SK-N-SH (cell line): ENCODE results near the gene PSMD6. TPM values are rescaled to one million over a fixed set of nuclear protein-coding genes. Genes with fewer than 3 reads are reported as not detected.

Experiments
- CTCF ChIA-PET: fragments of 300-600, 350-600 bp; formaldehyde crosslinking; extraction: SDS; loops from one replicate; lab custom pipeline; 2021; lab: Yijun Ruan, JAX
- POLR2A ChIA-PET: fragments of 350-600 bp; sonication (Branson Sonifier 250); formaldehyde crosslinking; extraction: SDS; loops from one replicate; lab custom pipeline; 2020; ENCODE audit warnings: antibody characterized with exemption, inconsistent platforms; lab: Yijun Ruan, JAX
- DNase-seq: peaks from one replicate; pipeline ENCODE4 v3.0.0; 2012
- H2AFZ ChIP-seq: fragments of 200-600 bp; sonication (generic); 2 replicates; pipeline ENCODE4 v1.8.1; 2016; ENCODE audit warnings: antibody characterized with exemption, mild to moderate bottlenecking, low read depth
- H3F3A ChIP-seq: fragments of 200-600 bp; sonication (generic); replicated peaks from 2 replicates; pipeline ENCODE3; 2016; ENCODE audit warnings: antibody characterized with exemption, mild to moderate bottlenecking; ENCODE audit not compliant: insufficient read depth
- H3K27ac ChIP-seq, 2 experiments: fragments of 200-500 bp in 1 of 2; fragments of 200-600 bp in 1 of 2; sonication (Bioruptor generic) in 1 of 2; sonication (generic), shearing (Covaris generic) in 1 of 2; 2 replicates each; pipeline versions ENCODE4 v1.5.1 to v1.6.1; 2014 to 2016; ENCODE audit warnings: low read depth in 2 of 2, inconsistent platforms in 1 of 2, low read length in 1 of 2, mild to moderate bottlenecking in 1 of 2, mixed read lengths in 1 of 2
- H3K27me3 ChIP-seq: fragments of 200-600 bp; sonication (generic), shearing (Covaris generic); 2 replicates; pipeline ENCODE4 v1.6.1; 2016; ENCODE audit warnings: mixed run types; ENCODE audit not compliant: insufficient read depth
- H3K36me3 ChIP-seq, 2 experiments: fragments of 200-500 bp in 1 of 2; fragments of 200-600 bp in 1 of 2; sonication (Bioruptor generic) in 1 of 2; sonication (generic) in 1 of 2; replicated peaks in 1 of 2; 2 replicates each; pipeline versions ENCODE3 to v1.5.1; 2014 to 2016; ENCODE audit warnings: low read length in 1 of 2, mild to moderate bottlenecking in 1 of 2; ENCODE audit not compliant: insufficient read depth in 2 of 2, control insufficient read depth in 1 of 2
- H3K4me1 ChIP-seq, 2 experiments: fragments of 200-500 bp in 1 of 2; fragments of 200-600 bp in 1 of 2; sonication (Bioruptor generic) in 1 of 2; sonication (generic), shearing (Covaris generic) in 1 of 2; 2 replicates each; pipeline versions ENCODE4 v1.5.1 to v1.6.1; 2014 to 2016; ENCODE audit warnings: low read depth in 1 of 2, low read length in 1 of 2, mixed run types in 1 of 2; ENCODE audit not compliant: insufficient read depth in 2 of 2, control insufficient read depth in 1 of 2
- H3K4me2 ChIP-seq: fragments of 200-600 bp; sonication (generic), shearing (Covaris generic); 2 replicates; pipeline ENCODE4 v1.6.1; 2017; ENCODE audit warnings: mixed run types
- H3K4me3 ChIP-seq, 2 experiments: fragments of 200-500 bp in 1 of 2; fragments of 200-600 bp in 1 of 2; sonication (Bioruptor generic) in 1 of 2; sonication (generic), shearing (Covaris generic) in 1 of 2; 2 replicates each; pipeline versions ENCODE4 v1.5.1 to v1.8.1; 2014 to 2016; ENCODE audit warnings: low read depth in 2 of 2, inconsistent platforms in 1 of 2, low read length in 1 of 2, mild to moderate bottlenecking in 1 of 2, mixed read lengths in 1 of 2, moderate library complexity in 1 of 2
- H3K79me2 ChIP-seq: fragments of 200-600 bp; sonication (generic); 2 replicates; pipeline ENCODE4 v1.8.1; 2017; ENCODE audit warnings: mild to moderate bottlenecking; ENCODE audit not compliant: insufficient read depth
- H3K9ac ChIP-seq: fragments of 200-600 bp; sonication (generic); 2 replicates; pipeline ENCODE4 v1.6.1; 2017; ENCODE audit warnings: mixed run types
- H3K9me2 ChIP-seq: fragments of 200-600 bp; sonication (generic); 2 replicates; pipeline ENCODE4 v1.6.1; 2017; ENCODE audit warnings: mixed run types
- H3K9me3 ChIP-seq: fragments of 200-600 bp; sonication (generic); 2 replicates; pipeline ENCODE4 v1.6.1; 2017; ENCODE audit warnings: mixed run types, mild to moderate bottlenecking, moderate library complexity
- H4K20me1 ChIP-seq: fragments of 200-600 bp; sonication (generic); 2 replicates; pipeline ENCODE4 v1.6.1; 2017; ENCODE audit warnings: mild to moderate bottlenecking, mixed run types; ENCODE audit not compliant: insufficient read depth
- EZH2phosphoT487 ChIP-seq: fragments of 200-600 bp; sonication (generic); IDR thresholded peaks from 2 replicates; pipeline ENCODE4 v1.6.1; 2017; ENCODE audit warnings: low read depth, mixed run types, mild to moderate bottlenecking, antibody characterized with exemption, moderate library complexity, borderline replicate concordance
- FOXM1 ChIP-seq: IDR thresholded peaks from 2 replicates; pipeline ENCODE4 v1.4.0; 2012; ENCODE audit warnings: low read depth, mild to moderate bottlenecking
- GATA2 ChIP-seq: sonication (generic); formaldehyde crosslinking; IDR thresholded peaks from 2 replicates; pipeline ENCODE4 v1.5.0; 2020; ENCODE audit warnings: mild to moderate bottlenecking, missing genetic modification reagents
- JUND ChIP-seq: IDR thresholded peaks from 2 replicates; pipeline ENCODE4 v1.4.0; 2012
- NRF1 ChIP-seq: IDR thresholded peaks from 2 replicates; pipeline ENCODE4 v1.6.1; 2012; ENCODE audit warnings: low read depth, mild to moderate bottlenecking, low read length
- POLR2AphosphoS5 ChIP-seq: IDR thresholded peaks from 2 replicates; pipeline ENCODE4 v1.6.1; 2012; ENCODE audit warnings: low read depth, low read length
- RAD21 ChIP-seq: IDR thresholded peaks from 2 replicates; pipeline ENCODE4 v1.6.1; 2012; ENCODE audit warnings: mild to moderate bottlenecking, low read length
- RCOR1 ChIP-seq: fragments of 150-350 bp; IDR thresholded peaks from 2 replicates; pipeline ENCODE4 v1.6.1; 2017; ENCODE audit warnings: antibody characterized with exemption, low read length
- REST ChIP-seq: IDR thresholded peaks from 2 replicates; pipeline ENCODE4 v1.6.1; 2012; ENCODE audit warnings: mild to moderate bottlenecking, low read depth, low read length, moderate library complexity
- YY1 ChIP-seq: IDR thresholded peaks from 2 replicates; pipeline ENCODE4 v1.4.0; 2012; ENCODE audit warnings: low read depth, mild to moderate bottlenecking
- ZBTB33 ChIP-seq: IDR thresholded peaks from 2 replicates; pipeline ENCODE4 v1.4.0; 2012; ENCODE audit warnings: low read depth, borderline replicate concordance
- WGBS: methylation state at CpG from one replicate; pipeline ENCODE4 v1.1.6; 2017; ENCODE audit warnings: low lambda C conversion rate; 5-methylcytosine and 5-hydroxymethylcytosine counted together
- polyA plus RNA-seq, 3 experiments: library from polyadenylated mRNA; depleted of rRNA; stranded (reverse); fragments of >200 nt; gene quantifications; 2 replicates each; pipeline ENCODE4 v1.2.3, GENCODE V29; 2012
- TF ChIP-seq, protein P1 (sequence below): IDR thresholded peaks from 2 replicates; pipeline ENCODE4 v1.4.0; 2012; ENCODE audit warnings: low read depth, borderline replicate concordance
- TF ChIP-seq, protein P2 (sequence below): IDR thresholded peaks from 2 replicates; pipeline ENCODE4; 2012
- TF ChIP-seq, protein P3 (sequence below): IDR thresholded peaks from 2 replicates; pipeline ENCODE4 v1.4.0; 2012; ENCODE audit warnings: low read depth

PSMD6 gene
- polyA plus RNA-seq, 1 of the 3 experiments (the other 2 are of a cell fraction) = 90.3 TPM

DNA sequence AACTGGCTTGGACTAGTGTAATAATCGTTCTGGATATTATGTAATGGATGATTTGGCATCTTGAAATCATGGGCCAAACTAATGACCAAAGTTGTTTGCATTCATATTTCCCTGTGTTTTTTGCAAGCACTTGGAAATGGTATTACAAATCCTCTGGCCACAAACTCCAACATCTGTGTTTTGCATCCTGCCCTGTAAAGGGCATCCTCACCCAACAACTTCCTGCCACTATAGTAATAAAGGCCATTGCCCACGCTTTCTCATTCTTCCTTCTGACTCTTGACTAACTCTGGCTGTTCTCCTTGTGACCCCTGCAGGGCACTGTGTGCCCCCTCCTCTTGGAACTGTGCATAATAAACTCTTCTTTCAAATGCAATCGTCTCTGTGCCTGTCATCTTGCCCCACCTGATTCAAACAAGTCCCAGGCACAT lies 25.4 kb upstream of the PSMD6 start:
- H2AFZ ChIP-seq = peak overlapping the region; percentile 42; the same call in 1 of the 2 replicates
- no peak overlapping the region for H3K4me2 ChIP-seq
- no peaks in the 10 kb centered on the region for H3F3A ChIP-seq
- no peaks in the 10 kb centered on the region for H3K27me3 ChIP-seq
- H3K27ac ChIP-seq = no peak overlapping the region
- ChIA-PET CTCF (interaction anchor here (3.0 kb wide), 1 partner anchor 18 kb away, joined by 10 read pairs; no protein-coding TSS in a partner anchor), POLR2A (no interaction called here)
- no peak overlapping the region for H3K4me3 ChIP-seq
- no peaks in the 10 kb centered on the region for H3K79me2 ChIP-seq
- peaks cover 0 to 3% of the 10 kb centered on the region in 2 experiments; a peak in 2 of 4 replicates for H3K4me1 ChIP-seq
- TF ChIP-seq NRF1 = no peak
- TF ChIP-seq REST = no peak
- TF ChIP-seq RAD21 = no peak
- TF ChIP-seq YY1 = no peak
- TF ChIP-seq ZBTB33 = no peak
- no peak for TF ChIP-seq JUND
- TF ChIP-seq, protein P1, sequence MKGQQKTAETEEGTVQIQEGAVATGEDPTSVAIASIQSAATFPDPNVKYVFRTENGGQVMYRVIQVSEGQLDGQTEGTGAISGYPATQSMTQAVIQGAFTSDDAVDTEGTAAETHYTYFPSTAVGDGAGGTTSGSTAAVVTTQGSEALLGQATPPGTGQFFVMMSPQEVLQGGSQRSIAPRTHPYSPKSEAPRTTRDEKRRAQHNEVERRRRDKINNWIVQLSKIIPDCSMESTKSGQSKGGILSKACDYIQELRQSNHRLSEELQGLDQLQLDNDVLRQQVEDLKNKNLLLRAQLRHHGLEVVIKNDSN = no peak
- TF ChIP-seq, protein P2, sequence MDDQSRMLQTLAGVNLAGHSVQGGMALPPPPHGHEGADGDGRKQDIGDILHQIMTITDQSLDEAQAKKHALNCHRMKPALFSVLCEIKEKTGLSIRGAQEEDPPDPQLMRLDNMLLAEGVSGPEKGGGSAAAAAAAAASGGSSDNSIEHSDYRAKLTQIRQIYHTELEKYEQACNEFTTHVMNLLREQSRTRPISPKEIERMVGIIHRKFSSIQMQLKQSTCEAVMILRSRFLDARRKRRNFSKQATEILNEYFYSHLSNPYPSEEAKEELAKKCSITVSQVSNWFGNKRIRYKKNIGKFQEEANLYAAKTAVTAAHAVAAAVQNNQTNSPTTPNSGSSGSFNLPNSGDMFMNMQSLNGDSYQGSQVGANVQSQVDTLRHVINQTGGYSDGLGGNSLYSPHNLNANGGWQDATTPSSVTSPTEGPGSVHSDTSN = no peak
- TF ChIP-seq FOXM1 = no peak
- no peak for TF ChIP-seq EZH2phosphoT487
- TF ChIP-seq POLR2AphosphoS5 = no peak
- TF ChIP-seq, protein P3, sequence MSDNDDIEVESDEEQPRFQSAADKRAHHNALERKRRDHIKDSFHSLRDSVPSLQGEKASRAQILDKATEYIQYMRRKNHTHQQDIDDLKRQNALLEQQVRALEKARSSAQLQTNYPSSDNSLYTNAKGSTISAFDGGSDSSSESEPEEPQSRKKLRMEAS = no peak
- no peak for TF ChIP-seq GATA2
- TF ChIP-seq RCOR1 = no peak
- WGBS = 84% methylated on average over 3 of the region's 3 CpGs
- H4K20me1 ChIP-seq = no peaks in the 10 kb centered on the region
- no peaks in the 10 kb centered on the region for H3K9me2 ChIP-seq
- no peak overlapping the region for H3K9ac ChIP-seq
- H3K9me3 ChIP-seq = no peaks in the 10 kb centered on the region
- DNase-seq = no peak
- no peaks in the 10 kb centered on the region for H3K36me3 ChIP-seq
